SK-N-SH (cell line): ENCODE measurements around the gene SYNGR2. TPM values are rescaled to one million over a fixed set of nuclear protein-coding genes. Genes with fewer than 3 reads are reported as not detected.
A peak's percentile ranks its signal among the peaks of the same experiment; 100 is the strongest.

ENCODE experiments used
- CTCF ChIA-PET: fragments of 300-600, 350-600 bp; formaldehyde crosslinking; extraction: SDS; loops from one replicate; lab custom pipeline; 2021; lab: Yijun Ruan, JAX
- POLR2A ChIA-PET: fragments of 350-600 bp; sonication (Branson Sonifier 250); formaldehyde crosslinking; extraction: SDS; loops from one replicate; lab custom pipeline; 2020; ENCODE audit warnings: antibody characterized with exemption, inconsistent platforms; lab: Yijun Ruan, JAX
- DNase-seq: peaks from one replicate; pipeline ENCODE4 v3.0.0; 2012
- H2AFZ ChIP-seq: fragments of 200-600 bp; sonication (generic); 2 replicates; pipeline ENCODE4 v1.8.1; 2016; ENCODE audit warnings: antibody characterized with exemption, mild to moderate bottlenecking, low read depth
- H3F3A ChIP-seq: fragments of 200-600 bp; sonication (generic); replicated peaks from 2 replicates; pipeline ENCODE3; 2016; ENCODE audit warnings: antibody characterized with exemption, mild to moderate bottlenecking; ENCODE audit not compliant: insufficient read depth
- H3K27ac ChIP-seq, 2 experiments: fragments of 200-500 bp in 1 of 2; fragments of 200-600 bp in 1 of 2; sonication (Bioruptor generic) in 1 of 2; sonication (generic), shearing (Covaris generic) in 1 of 2; 2 replicates each; pipeline versions ENCODE4 v1.5.1 to v1.6.1; 2014 to 2016; ENCODE audit warnings: low read depth in 2 of 2, inconsistent platforms in 1 of 2, low read length in 1 of 2, mild to moderate bottlenecking in 1 of 2, mixed read lengths in 1 of 2
- H3K27me3 ChIP-seq: fragments of 200-600 bp; sonication (generic), shearing (Covaris generic); 2 replicates; pipeline ENCODE4 v1.6.1; 2016; ENCODE audit warnings: mixed run types; ENCODE audit not compliant: insufficient read depth
- H3K36me3 ChIP-seq, 2 experiments: fragments of 200-500 bp in 1 of 2; fragments of 200-600 bp in 1 of 2; sonication (Bioruptor generic) in 1 of 2; sonication (generic) in 1 of 2; replicated peaks in 1 of 2; 2 replicates each; pipeline versions ENCODE3 to v1.5.1; 2014 to 2016; ENCODE audit warnings: low read length in 1 of 2, mild to moderate bottlenecking in 1 of 2; ENCODE audit not compliant: insufficient read depth in 2 of 2, control insufficient read depth in 1 of 2
- H3K4me1 ChIP-seq, 2 experiments: fragments of 200-500 bp in 1 of 2; fragments of 200-600 bp in 1 of 2; sonication (Bioruptor generic) in 1 of 2; sonication (generic), shearing (Covaris generic) in 1 of 2; 2 replicates each; pipeline versions ENCODE4 v1.5.1 to v1.6.1; 2014 to 2016; ENCODE audit warnings: low read depth in 1 of 2, low read length in 1 of 2, mixed run types in 1 of 2; ENCODE audit not compliant: insufficient read depth in 2 of 2, control insufficient read depth in 1 of 2
- H3K4me2 ChIP-seq: fragments of 200-600 bp; sonication (generic), shearing (Covaris generic); 2 replicates; pipeline ENCODE4 v1.6.1; 2017; ENCODE audit warnings: mixed run types
- H3K4me3 ChIP-seq, 2 experiments: fragments of 200-500 bp in 1 of 2; fragments of 200-600 bp in 1 of 2; sonication (Bioruptor generic) in 1 of 2; sonication (generic), shearing (Covaris generic) in 1 of 2; 2 replicates each; pipeline versions ENCODE4 v1.5.1 to v1.8.1; 2014 to 2016; ENCODE audit warnings: low read depth in 2 of 2, inconsistent platforms in 1 of 2, low read length in 1 of 2, mild to moderate bottlenecking in 1 of 2, mixed read lengths in 1 of 2, moderate library complexity in 1 of 2
- H3K79me2 ChIP-seq: fragments of 200-600 bp; sonication (generic); 2 replicates; pipeline ENCODE4 v1.8.1; 2017; ENCODE audit warnings: mild to moderate bottlenecking; ENCODE audit not compliant: insufficient read depth
- H3K9ac ChIP-seq: fragments of 200-600 bp; sonication (generic); 2 replicates; pipeline ENCODE4 v1.6.1; 2017; ENCODE audit warnings: mixed run types
- H3K9me2 ChIP-seq: fragments of 200-600 bp; sonication (generic); 2 replicates; pipeline ENCODE4 v1.6.1; 2017; ENCODE audit warnings: mixed run types
- H3K9me3 ChIP-seq: fragments of 200-600 bp; sonication (generic); 2 replicates; pipeline ENCODE4 v1.6.1; 2017; ENCODE audit warnings: mixed run types, mild to moderate bottlenecking, moderate library complexity
- H4K20me1 ChIP-seq: fragments of 200-600 bp; sonication (generic); 2 replicates; pipeline ENCODE4 v1.6.1; 2017; ENCODE audit warnings: mild to moderate bottlenecking, mixed run types; ENCODE audit not compliant: insufficient read depth
- EZH2phosphoT487 ChIP-seq: fragments of 200-600 bp; sonication (generic); IDR thresholded peaks from 2 replicates; pipeline ENCODE4 v1.6.1; 2017; ENCODE audit warnings: low read depth, mixed run types, mild to moderate bottlenecking, antibody characterized with exemption, moderate library complexity, borderline replicate concordance
- JUND ChIP-seq: IDR thresholded peaks from 2 replicates; pipeline ENCODE4 v1.4.0; 2012
- MAX ChIP-seq: IDR thresholded peaks from 2 replicates; pipeline ENCODE4 v1.4.0; 2012; ENCODE audit warnings: low read depth
- POLR2AphosphoS5 ChIP-seq: IDR thresholded peaks from 2 replicates; pipeline ENCODE4 v1.6.1; 2012; ENCODE audit warnings: low read depth, low read length
- RAD21 ChIP-seq: IDR thresholded peaks from 2 replicates; pipeline ENCODE4 v1.6.1; 2012; ENCODE audit warnings: mild to moderate bottlenecking, low read length
- SIN3A ChIP-seq: IDR thresholded peaks from 2 replicates; pipeline ENCODE4 v1.6.1; 2012; ENCODE audit warnings: low read depth, mild to moderate bottlenecking, low read length, moderate library complexity, borderline replicate concordance
- YY1 ChIP-seq: IDR thresholded peaks from 2 replicates; pipeline ENCODE4 v1.4.0; 2012; ENCODE audit warnings: low read depth, mild to moderate bottlenecking
- WGBS: methylation state at CpG from one replicate; pipeline ENCODE4 v1.1.6; 2017; ENCODE audit warnings: low lambda C conversion rate; 5-methylcytosine and 5-hydroxymethylcytosine counted together
- polyA plus RNA-seq, 3 experiments: library from polyadenylated mRNA; depleted of rRNA; stranded (reverse); fragments of >200 nt; gene quantifications; 2 replicates each; pipeline ENCODE4 v1.2.3, GENCODE V29; 2012
- TF ChIP-seq, protein P1 (sequence below): IDR thresholded peaks from 2 replicates; pipeline ENCODE4 v1.6.1; 2012; ENCODE audit warnings: mild to moderate bottlenecking, low read depth, low read length, moderate library complexity

The SYNGR2 gene
- polyA plus RNA-seq, 1 of the 3 experiments (the other 2 are of a cell fraction) = 181 TPM

- TF ChIP-seq, protein P1, sequence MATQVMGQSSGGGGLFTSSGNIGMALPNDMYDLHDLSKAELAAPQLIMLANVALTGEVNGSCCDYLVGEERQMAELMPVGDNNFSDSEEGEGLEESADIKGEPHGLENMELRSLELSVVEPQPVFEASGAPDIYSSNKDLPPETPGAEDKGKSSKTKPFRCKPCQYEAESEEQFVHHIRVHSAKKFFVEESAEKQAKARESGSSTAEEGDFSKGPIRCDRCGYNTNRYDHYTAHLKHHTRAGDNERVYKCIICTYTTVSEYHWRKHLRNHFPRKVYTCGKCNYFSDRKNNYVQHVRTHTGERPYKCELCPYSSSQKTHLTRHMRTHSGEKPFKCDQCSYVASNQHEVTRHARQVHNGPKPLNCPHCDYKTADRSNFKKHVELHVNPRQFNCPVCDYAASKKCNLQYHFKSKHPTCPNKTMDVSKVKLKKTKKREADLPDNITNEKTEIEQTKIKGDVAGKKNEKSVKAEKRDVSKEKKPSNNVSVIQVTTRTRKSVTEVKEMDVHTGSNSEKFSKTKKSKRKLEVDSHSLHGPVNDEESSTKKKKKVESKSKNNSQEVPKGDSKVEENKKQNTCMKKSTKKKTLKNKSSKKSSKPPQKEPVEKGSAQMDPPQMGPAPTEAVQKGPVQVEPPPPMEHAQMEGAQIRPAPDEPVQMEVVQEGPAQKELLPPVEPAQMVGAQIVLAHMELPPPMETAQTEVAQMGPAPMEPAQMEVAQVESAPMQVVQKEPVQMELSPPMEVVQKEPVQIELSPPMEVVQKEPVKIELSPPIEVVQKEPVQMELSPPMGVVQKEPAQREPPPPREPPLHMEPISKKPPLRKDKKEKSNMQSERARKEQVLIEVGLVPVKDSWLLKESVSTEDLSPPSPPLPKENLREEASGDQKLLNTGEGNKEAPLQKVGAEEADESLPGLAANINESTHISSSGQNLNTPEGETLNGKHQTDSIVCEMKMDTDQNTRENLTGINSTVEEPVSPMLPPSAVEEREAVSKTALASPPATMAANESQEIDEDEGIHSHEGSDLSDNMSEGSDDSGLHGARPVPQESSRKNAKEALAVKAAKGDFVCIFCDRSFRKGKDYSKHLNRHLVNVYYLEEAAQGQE = no peak
- TF ChIP-seq JUND (no peak), YY1 (no peak), MAX (no peak), EZH2phosphoT487 (no peak)
Observed at GRCh38 chr17:78173097-78173715, 4.8 kb downstream of the SYNGR2 start (continued).

GRCh38 chr17:78174346-78174869 is 6.0 kb downstream of the SYNGR2 start:
- no peak overlapping the region for H3K4me2 ChIP-seq
- ChIA-PET CTCF (interaction anchor here (0.5 to 8.3 kb wide), 15 partner anchors 10 to 248 kb away, joined by 3 to 131 read pairs (median 5); partner anchors contain the start of genes AFMID and TK1), POLR2A (interaction anchor here (0.8 to 1.2 kb wide), 4 partner anchors 10 to 134 kb away, joined by 3 to 5 read pairs (median 3); partner anchors contain the start of genes AFMID and TK1)
- no peak for DNase-seq
- TF ChIP-seq EZH2phosphoT487 (no peak), POLR2AphosphoS5 (0 out of 2 replicates have a peak, but pooled peaks have one; percentile 7)
- H3K4me1 ChIP-seq = peaks cover 8 to 11% of the 10 kb centered on the region in 2 experiments; a peak in 2 of 4 replicates
- 92% methylated on average over 14 of the region's 15 CpGs for WGBS
- peaks cover 0 to 23% of the 10 kb centered on the region in 2 experiments for H3K36me3 ChIP-seq
- H3K9ac ChIP-seq = no peak overlapping the region
- no peaks in the 10 kb centered on the region for H3K9me2 ChIP-seq
- H3F3A ChIP-seq = peaks cover 13% of the 10 kb centered on the region
- no peak overlapping the region for H2AFZ ChIP-seq
- peaks cover 14% of the 10 kb centered on the region; the same call in 1 of the 2 replicates for H4K20me1 ChIP-seq
- H3K4me3 ChIP-seq = no peak overlapping the region
- H3K9me3 ChIP-seq = no peaks in the 10 kb centered on the region
- H3K27ac ChIP-seq = no peak overlapping the region; a peak in 1 of 4 replicates
- no peaks in the 10 kb centered on the region for H3K27me3 ChIP-seq
- H3K79me2 ChIP-seq = no peaks in the 10 kb centered on the region

DNA sequence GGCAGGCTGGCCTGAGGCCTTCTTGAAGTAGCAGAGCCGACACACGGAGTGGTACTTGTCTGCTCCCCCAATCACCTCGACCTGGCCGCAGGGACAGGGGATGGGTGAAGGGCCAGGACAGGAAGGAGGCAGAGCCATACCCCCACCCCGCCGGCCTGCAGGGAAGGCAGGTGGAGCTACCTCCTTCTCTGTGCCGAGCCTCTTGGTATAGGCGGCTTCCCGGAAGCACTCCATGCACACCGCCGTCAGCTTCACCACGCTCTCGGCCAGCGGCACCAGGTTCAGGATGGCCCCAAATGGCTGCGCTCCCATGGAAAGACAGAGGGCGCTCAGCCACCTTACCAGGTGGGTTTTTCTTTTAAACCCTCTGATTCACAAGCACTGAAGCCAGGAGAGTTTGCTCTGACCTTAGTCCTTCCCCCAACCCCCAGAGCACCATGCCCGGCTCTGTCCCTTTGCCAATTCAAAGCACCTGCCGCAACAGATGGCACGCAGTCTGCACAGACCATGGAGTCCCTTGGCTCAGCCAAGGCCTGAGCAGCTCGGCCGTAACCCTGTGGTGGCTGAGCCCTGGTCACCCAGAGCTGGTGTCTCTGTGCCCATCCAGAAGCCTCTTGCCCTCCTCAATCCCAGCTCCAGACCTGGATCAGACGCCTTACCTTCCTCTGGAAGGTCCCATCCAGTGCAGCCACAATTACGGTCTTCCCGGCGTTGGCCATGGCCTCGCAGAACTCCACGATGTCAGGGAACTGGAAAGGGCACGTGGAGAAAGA is 6.7 kb downstream of the SYNGR2 start:
- no peak overlapping the region for H2AFZ ChIP-seq
- H3K4me3 ChIP-seq = no peak overlapping the region
- H3K9me2 ChIP-seq = no peaks in the 10 kb centered on the region
- no peak overlapping the region for H3K4me2 ChIP-seq
- 95% methylated on average over 26 of the region's 28 CpGs for WGBS
- ChIA-PET POLR2A (interaction anchor here (0.8 to 1.4 kb wide), 5 partner anchors 9 to 134 kb away, joined by 3 to 5 read pairs (median 3); partner anchors contain the start of genes AFMID and TK1), CTCF (interaction anchor here (0.5 to 8.3 kb wide), 18 partner anchors 11 to 247 kb away, joined by 3 to 131 read pairs (median 10); partner anchors contain the start of genes AFMID and TK1)
- peaks cover 8% of the 10 kb centered on the region; the same call in 1 of the 2 replicates for H4K20me1 ChIP-seq
- peaks cover 0 to 23% of the 10 kb centered on the region in 2 experiments for H3K36me3 ChIP-seq
- TF ChIP-seq SIN3A (no peak), RAD21 (0 out of 2 replicates have a peak, but pooled peaks have one; percentile 6)
- no peaks in the 10 kb centered on the region for H3K9me3 ChIP-seq
- peaks cover 5 to 8% of the 10 kb centered on the region in 2 experiments; a peak in 2 of 4 replicates for H3K4me1 ChIP-seq
- peaks cover 8% of the 10 kb centered on the region for H3F3A ChIP-seq
- H3K27me3 ChIP-seq = no peaks in the 10 kb centered on the region
- no peaks in the 10 kb centered on the region for H3K79me2 ChIP-seq
- no peak overlapping the region; a peak in 1 of 4 replicates for H3K27ac ChIP-seq
- no peak overlapping the region for H3K9ac ChIP-seq
- no peak for DNase-seq
